ENCODE data around the gene MDK. TPM values are rescaled to one million over a fixed set of nuclear protein-coding genes. Genes with fewer than 3 reads are reported as not detected.

The MDK gene
- total RNA-seq, 1 experiment from 2014 or later: 286 TPM

- BruUV-seq (replicated peaks): no TSS peak
- Histone ChIP-seq H3K9me2 (ENCODE audit: insufficient read depth) (no peaks in the 10 kb centered on the region), H3K4me1 (ENCODE audit: control insufficient read depth in 1 of 2, insufficient read depth in 2 of 2, low read length in 2 of 2) (no peaks in the 10 kb centered on the region), H3K9ac (ENCODE audit: low read length) (no peak overlapping the region), H3K4me2 (ENCODE audit: low read length) (no peak overlapping the region), H3K79me2 (ENCODE audit: insufficient read depth, low read length) (no peaks in the 10 kb centered on the region), H3K27me3 (ENCODE audit: insufficient read depth, low read length) (no peaks in the 10 kb centered on the region), H3K9me3 (ENCODE audit: control insufficient read depth in 1 of 2, insufficient read depth in 1 of 2, low read depth in 1 of 2, low read length in 2 of 2) (no peaks in the 10 kb centered on the region), H4K20me1 (ENCODE audit: insufficient read depth) (no peaks in the 10 kb centered on the region), H2AFZ (ENCODE audit: low read depth, low read length, poor library complexity, severe bottlenecking) (no peak overlapping the region), H3K27ac (ENCODE audit: low read depth, low read length) (no peak overlapping the region), H3K36me3 (ENCODE audit: control insufficient read depth in 1 of 2, insufficient read depth in 2 of 2, low read length in 2 of 2) (peaks cover 0 to 4% of the 10 kb centered on the region in 2 experiments; a peak in 2 of 4 replicates), H3K4me3 (replicated peaks in 1 of 2; ENCODE audit: low read depth in 1 of 2, low read length in 2 of 2) (no peak overlapping the region)
- intact Hi-C loops (cut with micrococcal nuclease): no loop called here
- ATAC-seq (no peak), DNase-seq (ENCODE audit: low read depth, low spot score) (no peak)
- CTCF ChIA-PET: no interaction called here
- POLR2A ChIA-PET: no interaction called here
- RAD21 ChIA-PET (ENCODE audit: low non-redundant PET in 1 of 2, low total read pairs in 2 of 2, uncharacterized antibody in 2 of 2, unreplicated experiment in 2 of 2): no interaction called here
- TF ChIP-seq YY1 (IDR thresholded peaks at IDR 0.05; ENCODE audit: extremely low read depth, insufficient replicate concordance, low read depth, low read length): no peak
- no peak for TF ChIP-seq EZH2 (IDR thresholded peaks at IDR 0.05)
- no peak for TF ChIP-seq SP1 (IDR thresholded peaks at IDR 0.05; ENCODE audit: low read depth)
- TF ChIP-seq ELF1 (IDR thresholded peaks at IDR 0.05; ENCODE audit: borderline replicate concordance, low read depth): no peak
These were observed 33.0 kb downstream of the MDK start for GRCh38 chr11:46414466-46414796.

- ChIA-PET CTCF (no interaction called here), RAD21 (ENCODE audit: low non-redundant PET in 1 of 2, low total read pairs in 2 of 2, uncharacterized antibody in 2 of 2, unreplicated experiment in 2 of 2) (no interaction called here), POLR2A (no interaction called here)
- Histone ChIP-seq H3K27me3 (ENCODE audit: insufficient read depth, low read length) (no peaks in the 10 kb centered on the region), H3K4me3 (replicated peaks in 1 of 2; ENCODE audit: low read depth in 1 of 2, low read length in 2 of 2) (no peak overlapping the region), H3K9me3 (ENCODE audit: control insufficient read depth in 1 of 2, insufficient read depth in 1 of 2, low read depth in 1 of 2, low read length in 2 of 2) (no peaks in the 10 kb centered on the region), H3K9ac (ENCODE audit: low read length) (no peak overlapping the region), H2AFZ (ENCODE audit: low read depth, low read length, poor library complexity, severe bottlenecking) (no peak overlapping the region), H3K36me3 (ENCODE audit: control insufficient read depth in 1 of 2, insufficient read depth in 2 of 2, low read length in 2 of 2) (peaks cover 0 to 4% of the 10 kb centered on the region in 2 experiments; a peak in 2 of 4 replicates), H3K4me2 (ENCODE audit: low read length) (no peak overlapping the region), H4K20me1 (ENCODE audit: insufficient read depth) (no peaks in the 10 kb centered on the region), H3K27ac (ENCODE audit: low read depth, low read length) (no peak overlapping the region), H3K4me1 (ENCODE audit: control insufficient read depth in 1 of 2, insufficient read depth in 2 of 2, low read length in 2 of 2) (no peaks in the 10 kb centered on the region), H3K9me2 (ENCODE audit: insufficient read depth) (no peaks in the 10 kb centered on the region), H3K79me2 (ENCODE audit: insufficient read depth, low read length) (no peaks in the 10 kb centered on the region)
- no TSS peak for BruUV-seq (replicated peaks)
- no peak for DNase-seq (ENCODE audit: low read depth, low spot score)
- no peak for TF ChIP-seq EGR1 (IDR thresholded peaks at IDR 0.05; ENCODE audit: low read depth)
- TF ChIP-seq RAD21 (IDR thresholded peaks at IDR 0.05; ENCODE audit: low read depth): no peak
- TF ChIP-seq REST (IDR thresholded peaks at IDR 0.05; ENCODE audit: low read depth): no peak
- TF ChIP-seq ZNF274 (IDR thresholded peaks at IDR 0.05; ENCODE audit: low read depth, low read length): no peak
- TF ChIP-seq, protein P1, sequence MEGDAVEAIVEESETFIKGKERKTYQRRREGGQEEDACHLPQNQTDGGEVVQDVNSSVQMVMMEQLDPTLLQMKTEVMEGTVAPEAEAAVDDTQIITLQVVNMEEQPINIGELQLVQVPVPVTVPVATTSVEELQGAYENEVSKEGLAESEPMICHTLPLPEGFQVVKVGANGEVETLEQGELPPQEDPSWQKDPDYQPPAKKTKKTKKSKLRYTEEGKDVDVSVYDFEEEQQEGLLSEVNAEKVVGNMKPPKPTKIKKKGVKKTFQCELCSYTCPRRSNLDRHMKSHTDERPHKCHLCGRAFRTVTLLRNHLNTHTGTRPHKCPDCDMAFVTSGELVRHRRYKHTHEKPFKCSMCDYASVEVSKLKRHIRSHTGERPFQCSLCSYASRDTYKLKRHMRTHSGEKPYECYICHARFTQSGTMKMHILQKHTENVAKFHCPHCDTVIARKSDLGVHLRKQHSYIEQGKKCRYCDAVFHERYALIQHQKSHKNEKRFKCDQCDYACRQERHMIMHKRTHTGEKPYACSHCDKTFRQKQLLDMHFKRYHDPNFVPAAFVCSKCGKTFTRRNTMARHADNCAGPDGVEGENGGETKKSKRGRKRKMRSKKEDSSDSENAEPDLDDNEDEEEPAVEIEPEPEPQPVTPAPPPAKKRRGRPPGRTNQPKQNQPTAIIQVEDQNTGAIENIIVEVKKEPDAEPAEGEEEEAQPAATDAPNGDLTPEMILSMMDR (IDR thresholded peaks at IDR 0.05 in 2 of 3, conservative IDR thresholded peaks at IDR 0.05 in 1 of 3; ENCODE audit: borderline replicate concordance in 1 of 3, insufficient read depth in 1 of 3, low read depth in 2 of 3, low read length in 2 of 3): no peak
- TF ChIP-seq TCF7L2 (IDR thresholded peaks at IDR 0.05; ENCODE audit: borderline replicate concordance, extremely low read depth, insufficient read depth, insufficient read length): no peak
- TF ChIP-seq, protein P2, sequence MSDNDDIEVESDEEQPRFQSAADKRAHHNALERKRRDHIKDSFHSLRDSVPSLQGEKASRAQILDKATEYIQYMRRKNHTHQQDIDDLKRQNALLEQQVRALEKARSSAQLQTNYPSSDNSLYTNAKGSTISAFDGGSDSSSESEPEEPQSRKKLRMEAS (IDR thresholded peaks at IDR 0.05): no peak
- TF ChIP-seq CEBPB (IDR thresholded peaks at IDR 0.05; ENCODE audit: low read depth): no peak
- TF ChIP-seq POLR2A (IDR thresholded peaks at IDR 0.05; ENCODE audit: borderline replicate concordance, extremely low read depth, insufficient read depth, insufficient read length): no peak
- no peak for TF ChIP-seq ELF1 (IDR thresholded peaks at IDR 0.05; ENCODE audit: borderline replicate concordance, low read depth)
- TF ChIP-seq, protein P3, sequence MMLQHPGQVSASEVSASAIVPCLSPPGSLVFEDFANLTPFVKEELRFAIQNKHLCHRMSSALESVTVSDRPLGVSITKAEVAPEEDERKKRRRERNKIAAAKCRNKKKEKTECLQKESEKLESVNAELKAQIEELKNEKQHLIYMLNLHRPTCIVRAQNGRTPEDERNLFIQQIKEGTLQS (IDR thresholded peaks at IDR 0.05): no peak
- TF ChIP-seq EZH2 (IDR thresholded peaks at IDR 0.05): no peak
- TF ChIP-seq FOSL1 (IDR thresholded peaks at IDR 0.05; ENCODE audit: low read depth): no peak
- TF ChIP-seq CBX3 (IDR thresholded peaks at IDR 0.05; ENCODE audit: low read depth): no peak
- no peak for TF ChIP-seq SRF (IDR thresholded peaks at IDR 0.05; ENCODE audit: low read depth)
- intact Hi-C loops (cut with micrococcal nuclease): no loop called here
- ATAC-seq: no peak
These were observed 33.4 kb downstream of the MDK start for GRCh38 chr11:46414879-46415278.
